ENCODE measurements around the gene LARGE1. TPM values are rescaled to one million over a fixed set of nuclear protein-coding genes. Genes with fewer than 3 reads are reported as not detected.

Gene LARGE1
- total and polyA plus RNA-seq, 2 of the 13 experiments (the other 11 are each of a cell fraction or from before 2014, with no cell fraction given) = 8.4 to 11.0 TPM

- TF ChIP-seq, protein P1, sequence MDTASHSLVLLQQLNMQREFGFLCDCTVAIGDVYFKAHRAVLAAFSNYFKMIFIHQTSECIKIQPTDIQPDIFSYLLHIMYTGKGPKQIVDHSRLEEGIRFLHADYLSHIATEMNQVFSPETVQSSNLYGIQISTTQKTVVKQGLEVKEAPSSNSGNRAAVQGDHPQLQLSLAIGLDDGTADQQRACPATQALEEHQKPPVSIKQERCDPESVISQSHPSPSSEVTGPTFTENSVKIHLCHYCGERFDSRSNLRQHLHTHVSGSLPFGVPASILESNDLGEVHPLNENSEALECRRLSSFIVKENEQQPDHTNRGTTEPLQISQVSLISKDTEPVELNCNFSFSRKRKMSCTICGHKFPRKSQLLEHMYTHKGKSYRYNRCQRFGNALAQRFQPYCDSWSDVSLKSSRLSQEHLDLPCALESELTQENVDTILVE (CRISPR knock-in tag; IDR thresholded peaks at IDR 0.05) = no peak
- TF ChIP-seq RFX1 (IDR thresholded peaks at IDR 0.05) = no peak
- TF ChIP-seq STAG1 (CRISPR knock-in tag; IDR thresholded peaks at IDR 0.05) = peak; percentile 73
- TF ChIP-seq TOE1 (CRISPR knock-in tag; IDR thresholded peaks at IDR 0.05) = no peak
- peak; percentile 20 for TF ChIP-seq XRCC5 (optimal IDR thresholded peaks at IDR 0.05; ENCODE audit: low read length)
- TF ChIP-seq RNF2 (conservative IDR thresholded peaks at IDR 0.05; ENCODE audit: low read depth) = no peak
- no peak for TF ChIP-seq POLR2A (IDR thresholded peaks at IDR 0.05; ENCODE audit: insufficient read depth in 1 of 2, low read depth in 2 of 2, low read length in 2 of 2)
- no peak for TF ChIP-seq IRF2 (CRISPR knock-in tag; IDR thresholded peaks at IDR 0.05)
- TF ChIP-seq MXD4 (CRISPR knock-in tag; IDR thresholded peaks at IDR 0.05) = no peak
- no peak for TF ChIP-seq ZNF704 (CRISPR knock-in tag; IDR thresholded peaks at IDR 0.05; ENCODE audit: borderline replicate concordance)
- TF ChIP-seq ZNF501 (CRISPR knock-in tag; IDR thresholded peaks at IDR 0.05) = 0 out of 2 replicates have a peak, but pooled peaks have one; percentile 27
- no peak for TF ChIP-seq ZNF776 (CRISPR knock-in tag; IDR thresholded peaks at IDR 0.05)
Measured at GRCh38 chr22:33923660-33924246, 3.5 kb upstream of the LARGE1 start (continued).

GRCh38 chr22:33923033-33923432, 2.8 kb upstream of the LARGE1 start:
- intact Hi-C loops (cut with micrococcal nuclease; ENCODE audit: unreplicated experiment) (loop anchor here (1.0 to 2.0 kb wide), 2 partner anchors 182 to 620 kb away; no protein-coding TSS in a partner anchor), in situ Hi-C loops (cut with HindIII; ENCODE audit: extremely low pct_ligation_motif_present, low pct_unique_long_range_greater_than_20kb) (loop anchor here (5.0 to 25.0 kb wide), 2 partner anchors 184 to 411 kb away; no protein-coding TSS in a partner anchor)
- Histone ChIP-seq H3K4me3 (replicated peaks in 1 of 3; ENCODE audit: insufficient read depth in 1 of 3, low read depth in 2 of 3, low read length in 3 of 3) (peak overlapping the region in 2 of 3 experiments; percentile 55 to 56; a peak in 3 of 6 replicates), H3K27me3 (ENCODE audit: control insufficient read depth in 1 of 2, insufficient read depth in 2 of 2, low read length in 2 of 2) (peaks cover 3 to 28% of the 10 kb centered on the region in 2 experiments; a peak in 4 of 5 replicates), H3K79me2 (ENCODE audit: insufficient read depth, low read length) (peaks cover 15% of the 10 kb centered on the region), H2AFZ (ENCODE audit: low read length) (no peak overlapping the region), H4K20me1 (ENCODE audit: insufficient read depth, low read length) (no peaks in the 10 kb centered on the region), H3K9ac (ENCODE audit: insufficient read depth, low read depth, low read length) (peak overlapping the region; percentile 16; the same call in 1 of the 2 replicates), H3K9me3 (ENCODE audit: low read length) (no peaks in the 10 kb centered on the region), H3K4me2 (ENCODE audit: low read depth, low read length) (peak overlapping the region; percentile 92), H3K4me1 (ENCODE audit: insufficient read depth, low read length) (peaks cover 39% of the 10 kb centered on the region), H3K27ac (ENCODE audit: extremely low read length, insufficient read depth, low read length) (no peak overlapping the region), H3K36me3 (replicated peaks in 1 of 2; ENCODE audit: control insufficient read depth in 1 of 2, insufficient read depth in 2 of 2, low read length in 2 of 2) (no peaks in the 10 kb centered on the region)
- DNase-seq (ENCODE audit: low spot score) (no peak), FAIRE-seq (no peak), ATAC-seq (no peak)
- no TSS peak for BruUV-seq (replicated peaks)
- ChIA-PET CTCF (ENCODE audit: low intra/inter-chr PET ratio, low total read pairs) (interaction anchor here (1.4 to 2.1 kb wide), 2 partner anchors 182 to 188 kb away, joined by 15 to 16 read pairs; no protein-coding TSS in a partner anchor), POLR2A (no interaction called here)
- WGBS (ENCODE audit: low lambda C conversion rate) = 4% methylated on average over 5 of the region's 5 CpGs
- no peak for TF ChIP-seq ZNF629 (CRISPR knock-in tag; conservative IDR thresholded peaks at IDR 0.05)
- no peak for TF ChIP-seq FOXA1 (IDR thresholded peaks at IDR 0.05)
- no peak for TF ChIP-seq FOXA1 (CRISPR knock-in tag; IDR thresholded peaks at IDR 0.05)
- no peak for TF ChIP-seq ZNF597 (CRISPR knock-in tag; IDR thresholded peaks at IDR 0.05)
- no peak for TF ChIP-seq ZNF800 (CRISPR knock-in tag; IDR thresholded peaks at IDR 0.05)
- TF ChIP-seq ZNF619 (CRISPR knock-in tag; IDR thresholded peaks at IDR 0.05) = no peak
- no peak for TF ChIP-seq ZEB1 (IDR thresholded peaks at IDR 0.05; ENCODE audit: insufficient replicate concordance, low read depth)
- no peak for TF ChIP-seq ZNF75D (CRISPR knock-in tag; IDR thresholded peaks at IDR 0.05; ENCODE audit: borderline replicate concordance)
- TF ChIP-seq PAF1 (CRISPR knock-in tag; IDR thresholded peaks at IDR 0.05) = no peak
